H9 (cell line): ENCODE results near the gene GALR3. TPM values are rescaled to one million over a fixed set of nuclear protein-coding genes. Genes with fewer than 3 reads are reported as not detected.

ENCODE experiments used
- DNase-seq: peaks from one replicate; pipeline ENCODE4 v3.0.0-alpha.2; 2017
- H2AFZ ChIP-seq: one replicate; pipeline ENCODE4 v1.6.1; 2013; ENCODE audit warnings: mild to moderate bottlenecking, low read length, control low read depth, moderate library complexity
- H2AK5ac ChIP-seq: 2 replicates; pipeline ENCODE4 v1.6.1; 2013; ENCODE audit warnings: low read length, control low read depth, mixed read lengths; ENCODE audit not compliant: insufficient read length
- H2BK120ac ChIP-seq: one replicate; pipeline ENCODE4 v1.6.1; 2013; ENCODE audit warnings: low read depth, mild to moderate bottlenecking, low read length, control low read depth, inconsistent platforms; ENCODE audit not compliant: poor library complexity, severe bottlenecking
- H2BK12ac ChIP-seq: 2 replicates; pipeline ENCODE4 v1.6.1; 2013; ENCODE audit warnings: low read length, control low read depth, mixed read lengths, low read depth; ENCODE audit not compliant: insufficient read length
- H2BK15ac ChIP-seq: 2 replicates; pipeline ENCODE4 v1.6.1; 2013; ENCODE audit warnings: low read depth, low read length, control low read depth
- H2BK20ac ChIP-seq: one replicate; pipeline ENCODE4 v1.6.1; 2013; ENCODE audit warnings: low read depth, mild to moderate bottlenecking, low read length, control low read depth, inconsistent platforms; ENCODE audit not compliant: poor library complexity, severe bottlenecking
- H2BK5ac ChIP-seq: 2 replicates; pipeline ENCODE4 v1.6.1; 2013; ENCODE audit warnings: low read length, control low read depth, mixed read lengths; ENCODE audit not compliant: insufficient read length
- H3K14ac ChIP-seq: 2 replicates; pipeline ENCODE4 v1.6.1; 2013; ENCODE audit warnings: low read length, control low read depth; ENCODE audit not compliant: insufficient read depth
- H3K18ac ChIP-seq: 2 replicates; pipeline ENCODE4 v1.6.1; 2013; ENCODE audit warnings: low read depth, mild to moderate bottlenecking, mixed read lengths, low read length, control low read depth; ENCODE audit not compliant: insufficient read length
- H3K23ac ChIP-seq: 2 replicates; pipeline ENCODE4 v1.6.1; 2013; ENCODE audit warnings: low read length, control low read depth, mixed read lengths, low read depth; ENCODE audit not compliant: insufficient read length
- H3K23me2 ChIP-seq: 2 replicates; pipeline ENCODE4 v1.6.1; 2013; ENCODE audit warnings: low read depth, mild to moderate bottlenecking, mixed read lengths, low read length, control low read depth; ENCODE audit not compliant: insufficient read length, poor library complexity, severe bottlenecking
- H3K27ac ChIP-seq: 2 replicates; pipeline ENCODE4 v1.5.1; 2013; ENCODE audit warnings: low read length, control low read depth, mixed read lengths, low read depth; ENCODE audit not compliant: insufficient read length
- H3K27me3 ChIP-seq: 2 replicates; pipeline ENCODE4 v1.6.1; 2013; ENCODE audit warnings: low read length, control low read depth, inconsistent platforms; ENCODE audit not compliant: insufficient read depth
- H3K4ac ChIP-seq: 2 replicates; pipeline ENCODE4 v1.6.1; 2013; ENCODE audit warnings: low read depth, mild to moderate bottlenecking, control low read depth, inconsistent platforms, low read length, moderate library complexity
- H3K4me1 ChIP-seq: 2 replicates; pipeline ENCODE4 v1.6.1; 2013; ENCODE audit warnings: low read length, control low read depth, inconsistent platforms; ENCODE audit not compliant: insufficient read depth
- H3K4me2 ChIP-seq: 2 replicates; pipeline ENCODE4 v1.6.1; 2013; ENCODE audit warnings: low read length, control low read depth, mixed read lengths; ENCODE audit not compliant: insufficient read length, insufficient read depth
- H3K56ac ChIP-seq: 2 replicates; pipeline ENCODE4 v1.6.1; 2013; ENCODE audit warnings: low read depth, mild to moderate bottlenecking, mixed read lengths, low read length, control low read depth; ENCODE audit not compliant: insufficient read length
- H3K79me1 ChIP-seq: 2 replicates; pipeline ENCODE4 v1.6.1; 2013; ENCODE audit warnings: low read depth, mild to moderate bottlenecking, moderate library complexity, low read length, control low read depth, inconsistent platforms; ENCODE audit not compliant: insufficient read depth, poor library complexity, severe bottlenecking
- H3K79me2 ChIP-seq: 2 replicates; pipeline ENCODE4 v1.6.1; 2013; ENCODE audit warnings: low read length, control low read depth, inconsistent platforms; ENCODE audit not compliant: insufficient read depth
- H3K9ac ChIP-seq: 2 replicates; pipeline ENCODE4 v1.6.1; 2013; ENCODE audit warnings: low read length, control low read depth, mixed read lengths; ENCODE audit not compliant: insufficient read length; ENCODE audit errors: extremely low read depth
- H3K9me3 ChIP-seq: one replicate; pipeline ENCODE4 v1.6.1; 2013; ENCODE audit warnings: low read depth, low read length, inconsistent platforms; ENCODE audit not compliant: control insufficient read depth
- H3T11ph ChIP-seq: one replicate; pipeline ENCODE4 v1.6.1; 2013; ENCODE audit warnings: mild to moderate bottlenecking, low read length, control low read depth, inconsistent platforms
- H4K20me1 ChIP-seq: one replicate; pipeline ENCODE4 v1.6.1; 2013; ENCODE audit not compliant: control insufficient read depth, insufficient read length, insufficient read depth
- H4K5ac ChIP-seq: 2 replicates; pipeline ENCODE4 v1.6.1; 2013; ENCODE audit warnings: low read depth, mild to moderate bottlenecking, mixed read lengths, low read length, control low read depth; ENCODE audit not compliant: insufficient read length
- H4K8ac ChIP-seq: replicated peaks from 2 replicates; pipeline ENCODE4 v1.6.1; 2013; ENCODE audit warnings: low read length, control low read depth, mixed read lengths, low read depth; ENCODE audit not compliant: insufficient read length
- H4K91ac ChIP-seq: 2 replicates; pipeline ENCODE4 v1.6.1; 2013; ENCODE audit warnings: low read depth, mild to moderate bottlenecking, moderate library complexity, mixed read lengths, low read length, control low read depth; ENCODE audit not compliant: insufficient read length
- H3K27ac Mint-ChIP-seq, 3 experiments: 2 replicates in 2 of 3; 3 replicates in 1 of 3; pipeline ENCODE4 v1.8.0; 2020 to 2021; ENCODE audit warnings: mixed read lengths in 3 of 3, mild to moderate bottlenecking in 1 of 3, moderate library complexity in 1 of 3
- H3K27me3 Mint-ChIP-seq: 2 replicates; pipeline ENCODE4 v1.8.0; 2021; ENCODE audit warnings: low read depth, mild to moderate bottlenecking, moderate library complexity, mixed read lengths
- H3K36me3 Mint-ChIP-seq, 3 experiments: 2 replicates in 2 of 3; 3 replicates in 1 of 3; pipeline ENCODE4 v1.8.0; 2020 to 2021; ENCODE audit warnings: low read depth in 3 of 3, mixed read lengths in 3 of 3; ENCODE audit not compliant: insufficient read depth in 1 of 3
- H3K4me1 Mint-ChIP-seq, 2 experiments: 2 replicates each; pipeline ENCODE4 v1.8.0; 2020; ENCODE audit warnings: mixed read lengths in 2 of 2
- H3K4me3 Mint-ChIP-seq, 2 experiments: 2 replicates in 1 of 2; 3 replicates in 1 of 2; pipeline ENCODE4 v1.8.0; 2020 to 2021; ENCODE audit warnings: mild to moderate bottlenecking in 2 of 2, mixed read lengths in 2 of 2, moderate library complexity in 1 of 2
- H3K9me3 Mint-ChIP-seq, 2 experiments: 2 replicates in 1 of 2; 3 replicates in 1 of 2; pipeline ENCODE4 v1.8.0; 2020; ENCODE audit warnings: mild to moderate bottlenecking in 2 of 2, mixed read lengths in 2 of 2, moderate library complexity in 1 of 2
- WGBS: extraction: QIAGEN DNeasy Blood & Tissue Kit; methylation state at CpG from one replicate; pipeline ENCODE4 v1.1.7; 2013; ENCODE audit warnings: missing lambda C conversion rate, low lambda C conversion rate, mixed read lengths; ENCODE audit not compliant: insufficient read length; ENCODE audit errors: extremely low coverage; 5-methylcytosine and 5-hydroxymethylcytosine counted together
- total RNA-seq: library from RNA; stranded (reverse); gene quantifications from 2 replicates; pipeline ENCODE4 v1.2.1, GENCODE V29; 2021
- TF ChIP-seq, protein P1 (sequence below): fragments of 200-600 bp; sonication (generic); conservative IDR thresholded peaks from 3 replicates; pipeline ENCODE4 v1.8.0; 2021; ENCODE audit warnings: antibody characterized with exemption, mild to moderate bottlenecking

Gene GALR3
- total RNA-seq, 1 experiment from 2014 or later, result 0.59 TPM

DNA sequence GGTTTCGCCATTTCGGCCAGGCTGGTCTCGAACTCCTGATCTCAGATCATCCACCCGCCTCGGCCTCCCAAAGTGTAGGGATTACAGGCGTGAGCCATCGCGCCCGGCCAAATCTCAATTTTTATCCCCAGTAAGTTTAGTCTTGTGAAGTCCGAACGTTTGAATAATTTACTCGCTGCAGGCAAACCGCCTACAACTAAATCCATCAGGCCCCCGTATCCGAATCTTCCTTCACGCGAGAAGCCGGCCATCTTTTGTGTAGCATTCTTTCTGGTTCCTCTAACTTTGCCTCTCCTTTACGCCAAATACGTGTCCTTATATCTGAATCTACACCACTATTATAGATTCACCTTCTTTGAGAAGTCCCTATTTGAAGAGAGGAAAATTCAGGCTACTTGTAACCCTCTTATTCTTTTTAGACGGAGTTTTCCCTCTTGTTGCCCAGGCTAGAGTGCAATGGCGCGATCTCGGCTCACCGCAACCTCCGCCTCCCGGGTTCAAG is 25.5 kb downstream of the GALR3 start:
- no peak overlapping the region for H4K8ac ChIP-seq
- no peak for DNase-seq
- peaks cover 33 to 40% (median 37%) of the 10 kb centered on the region in 3 experiments; a peak in 6 of 7 replicates for H3K36me3 Mint-ChIP-seq
- H3K27ac Mint-ChIP-seq, result peak overlapping the region; percentile 97 to 100 (median 97)
- no peak overlapping the region for H4K91ac ChIP-seq
- H3K4ac ChIP-seq, result peak overlapping the region; percentile 90
- no CpG with 5 or more reads among the region's 27 CpGs for WGBS
- no peak overlapping the region for H2AFZ ChIP-seq
- H3K4me1 ChIP-seq, result no peaks in the 10 kb centered on the region
- H3K79me2 ChIP-seq, result peaks cover 10% of the 10 kb centered on the region
- H2BK12ac ChIP-seq, result no peak overlapping the region
- no peak overlapping the region for H2BK5ac ChIP-seq
- H3K79me1 ChIP-seq, result peaks cover 15% of the 10 kb centered on the region
- no peaks in the 10 kb centered on the region for H3K27me3 Mint-ChIP-seq
- H3K9ac ChIP-seq, result peak overlapping the region; percentile 98
- H3K23me2 ChIP-seq, result peaks cover 6% of the 10 kb centered on the region
- no peak overlapping the region for H2BK120ac ChIP-seq
- no peak overlapping the region for H2BK20ac ChIP-seq
- peak overlapping the region; percentile 76 for H3K18ac ChIP-seq
- TF ChIP-seq, protein P1, sequence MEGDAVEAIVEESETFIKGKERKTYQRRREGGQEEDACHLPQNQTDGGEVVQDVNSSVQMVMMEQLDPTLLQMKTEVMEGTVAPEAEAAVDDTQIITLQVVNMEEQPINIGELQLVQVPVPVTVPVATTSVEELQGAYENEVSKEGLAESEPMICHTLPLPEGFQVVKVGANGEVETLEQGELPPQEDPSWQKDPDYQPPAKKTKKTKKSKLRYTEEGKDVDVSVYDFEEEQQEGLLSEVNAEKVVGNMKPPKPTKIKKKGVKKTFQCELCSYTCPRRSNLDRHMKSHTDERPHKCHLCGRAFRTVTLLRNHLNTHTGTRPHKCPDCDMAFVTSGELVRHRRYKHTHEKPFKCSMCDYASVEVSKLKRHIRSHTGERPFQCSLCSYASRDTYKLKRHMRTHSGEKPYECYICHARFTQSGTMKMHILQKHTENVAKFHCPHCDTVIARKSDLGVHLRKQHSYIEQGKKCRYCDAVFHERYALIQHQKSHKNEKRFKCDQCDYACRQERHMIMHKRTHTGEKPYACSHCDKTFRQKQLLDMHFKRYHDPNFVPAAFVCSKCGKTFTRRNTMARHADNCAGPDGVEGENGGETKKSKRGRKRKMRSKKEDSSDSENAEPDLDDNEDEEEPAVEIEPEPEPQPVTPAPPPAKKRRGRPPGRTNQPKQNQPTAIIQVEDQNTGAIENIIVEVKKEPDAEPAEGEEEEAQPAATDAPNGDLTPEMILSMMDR, result no peak
- peak overlapping the region; percentile 90 for H3K27ac ChIP-seq
- 0 out of 2 replicates have a peak, but pooled peaks cover 2% of the 10 kb centered on the region for H3K27me3 ChIP-seq
- H3K4me3 Mint-ChIP-seq, result peak overlapping the region; percentile 91 to 93
- H3K4me1 Mint-ChIP-seq, result peaks cover 11 to 25% of the 10 kb centered on the region in 2 experiments
- H3K23ac ChIP-seq, result no peak overlapping the region
- no peak overlapping the region for H4K5ac ChIP-seq
- H3K9me3 Mint-ChIP-seq, result no peaks in the 10 kb centered on the region
- no peaks in the 10 kb centered on the region for H3K9me3 ChIP-seq
- H3K56ac ChIP-seq, result no peak overlapping the region
- no peaks in the 10 kb centered on the region for H4K20me1 ChIP-seq
- H3K4me2 ChIP-seq, result peak overlapping the region; percentile 100
- H3K14ac ChIP-seq, result peak overlapping the region; percentile 93; the same call in 1 of the 2 replicates
- H3T11ph ChIP-seq, result peak overlapping the region; percentile 90
- no peak overlapping the region for H2BK15ac ChIP-seq
- no peak overlapping the region for H2AK5ac ChIP-seq
